ENCODE data around the gene CLDN11.

CLDN11 gene

DNA sequence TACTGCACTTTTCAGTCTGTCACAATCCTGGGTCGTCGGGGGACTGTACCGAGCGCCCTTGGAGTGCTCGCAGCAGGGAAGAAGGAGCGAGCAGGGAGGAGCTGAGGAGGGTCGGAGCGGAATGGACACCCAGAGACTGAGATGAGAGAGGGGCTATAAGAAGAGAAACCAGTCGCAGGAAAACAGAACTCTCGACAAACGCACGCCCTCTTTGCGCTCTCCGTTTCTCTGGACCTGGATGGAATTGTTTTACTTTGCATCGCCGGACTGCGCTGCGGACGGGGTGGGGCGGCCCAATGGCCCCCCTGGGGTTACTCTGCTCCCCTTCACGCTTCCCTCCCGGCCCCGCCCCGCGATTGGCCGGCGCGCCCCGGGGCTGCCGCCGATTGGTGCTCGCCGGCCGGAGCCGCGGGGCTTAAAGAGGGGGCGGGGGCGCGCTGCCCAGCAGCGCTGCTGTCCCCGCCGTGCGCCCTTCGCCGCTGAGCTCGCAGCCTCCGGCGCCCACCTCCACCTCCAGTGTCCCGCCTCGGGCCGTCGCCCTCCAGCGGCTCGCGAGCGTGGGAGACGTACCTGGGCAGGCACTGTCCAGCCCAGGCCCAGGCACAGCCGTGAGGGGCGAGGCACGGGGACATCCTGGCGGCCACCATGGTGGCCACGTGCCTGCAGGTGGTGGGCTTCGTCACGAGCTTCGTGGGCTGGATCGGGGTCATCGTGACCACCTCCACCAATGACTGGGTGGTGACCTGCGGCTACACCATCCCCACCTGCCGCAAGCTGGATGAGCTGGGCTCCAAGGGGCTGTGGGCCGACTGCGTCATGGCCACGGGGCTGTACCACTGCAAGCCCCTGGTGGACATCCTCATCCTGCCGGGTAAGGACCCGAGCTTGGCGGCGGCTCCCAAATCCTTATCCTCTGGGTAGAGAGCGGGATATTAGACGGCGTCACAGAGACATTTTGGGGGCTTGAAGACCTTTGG is at the start of gene CLDN11:
CLDN11 (plus strand) TSS at position 447 of the 977 bp plus-strand sequence; CDS start at position 646, 199 bp downstream.
- peak; percentile 97 for DNase-seq

GRCh38 chr3:170368921-170369320 is 49.7 kb upstream of the CLDN11 start:
- no peak for DNase-seq

GRCh38 chr3:170372190-170372879 is 46.3 kb upstream of the CLDN11 start:
- DNase-seq: peak; percentile 56

- DNase-seq: no peak
Measured at GRCh38 chr3:170383567-170383966, 35.1 kb upstream of the CLDN11 start.

DNA sequence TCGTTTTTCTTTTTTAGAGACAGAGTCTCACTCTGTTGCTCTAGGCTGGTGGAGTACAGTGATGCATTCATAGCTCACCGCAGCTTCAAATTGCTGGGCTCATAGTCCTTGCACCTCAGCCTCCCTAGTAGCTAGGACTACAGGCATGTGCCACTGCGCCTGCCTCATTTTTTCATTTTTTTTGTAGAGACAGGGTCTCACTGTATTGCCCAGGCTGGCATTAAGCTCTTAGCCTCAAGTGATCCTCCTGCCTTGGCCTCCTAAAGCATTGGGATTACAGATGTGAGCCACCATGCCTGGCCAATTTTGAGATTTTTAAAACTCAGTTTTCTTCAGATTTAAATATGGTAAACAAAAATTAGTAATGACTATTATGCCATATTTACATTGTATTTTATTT is 32.2 kb upstream of the CLDN11 start:
- no peak for DNase-seq

- no peak for DNase-seq
Measured at GRCh38 chr3:170387950-170388349, 30.7 kb upstream of the CLDN11 start.

DNA sequence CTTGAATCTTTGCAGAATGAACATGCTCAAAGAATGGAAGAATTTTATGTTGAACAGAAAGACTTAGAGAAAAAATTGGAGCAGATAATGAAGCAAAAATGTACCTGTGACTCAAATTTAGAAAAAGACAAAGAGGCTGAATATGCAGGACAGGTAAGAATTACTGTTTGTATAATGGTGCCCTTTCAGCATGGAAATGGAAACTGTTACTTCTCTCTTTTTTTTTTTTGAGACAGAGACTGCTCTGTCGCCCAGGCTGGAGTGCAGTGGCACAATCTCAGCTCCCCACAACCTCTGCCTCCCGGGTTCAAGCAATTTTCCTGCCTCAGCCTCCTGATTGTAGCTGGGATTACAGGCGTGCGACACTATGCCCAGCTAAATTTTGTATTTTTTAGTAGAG is 27.6 kb upstream of the CLDN11 start:
- no peak for DNase-seq

- peak; percentile 34 for DNase-seq
Measured at GRCh38 chr3:170397685-170398084, 21.0 kb upstream of the CLDN11 start.

DNA sequence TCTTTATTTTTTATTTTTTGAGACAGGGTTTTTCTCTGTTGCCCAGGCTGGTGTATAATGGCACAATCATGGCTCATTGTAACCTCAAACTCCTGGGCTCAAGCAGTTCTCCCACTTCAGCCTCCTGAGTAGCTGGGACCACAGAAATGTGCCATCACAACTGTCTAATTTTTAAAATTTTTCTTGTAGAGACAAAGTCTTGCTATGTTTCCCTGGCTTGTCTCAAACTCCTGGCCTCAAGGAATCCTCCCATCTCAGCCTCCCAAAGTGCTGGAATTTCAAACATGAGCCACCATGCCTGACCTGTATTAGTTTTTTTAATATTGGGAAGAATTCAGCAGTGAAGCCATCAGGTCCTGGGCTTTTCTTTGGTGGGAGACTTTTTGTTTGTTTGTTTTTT is 13.6 kb upstream of the CLDN11 start:
- DNase-seq: no peak

DNA sequence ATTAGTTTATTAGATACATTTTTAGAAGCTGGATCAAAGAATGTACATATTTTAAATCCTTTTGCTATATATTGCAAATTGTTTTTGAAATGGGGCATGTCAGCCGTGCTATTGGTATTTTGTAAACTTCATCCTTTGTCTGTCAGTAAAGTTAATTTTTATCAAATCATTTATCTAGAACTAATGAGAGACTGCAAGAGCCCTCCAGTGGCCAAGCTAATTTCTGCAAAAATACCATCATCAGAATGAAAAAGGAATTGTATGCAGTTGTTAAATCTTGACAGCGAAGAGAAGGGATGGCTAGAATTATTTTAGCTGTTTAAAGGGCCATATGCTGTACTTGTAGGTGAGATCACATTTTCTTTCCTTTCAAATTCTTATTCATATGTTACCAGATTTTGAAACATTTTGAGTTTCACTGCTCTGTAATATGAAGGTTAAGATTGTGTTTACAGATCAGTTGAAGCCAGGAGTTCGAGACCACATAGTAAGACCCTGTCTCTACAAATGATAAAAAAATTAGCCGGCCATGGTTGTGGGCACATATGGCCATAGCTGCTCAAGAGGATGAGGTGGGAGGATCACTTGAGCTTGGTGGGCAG is 8.1 kb upstream of the CLDN11 start:
- peak; percentile 68 for DNase-seq

DNA sequence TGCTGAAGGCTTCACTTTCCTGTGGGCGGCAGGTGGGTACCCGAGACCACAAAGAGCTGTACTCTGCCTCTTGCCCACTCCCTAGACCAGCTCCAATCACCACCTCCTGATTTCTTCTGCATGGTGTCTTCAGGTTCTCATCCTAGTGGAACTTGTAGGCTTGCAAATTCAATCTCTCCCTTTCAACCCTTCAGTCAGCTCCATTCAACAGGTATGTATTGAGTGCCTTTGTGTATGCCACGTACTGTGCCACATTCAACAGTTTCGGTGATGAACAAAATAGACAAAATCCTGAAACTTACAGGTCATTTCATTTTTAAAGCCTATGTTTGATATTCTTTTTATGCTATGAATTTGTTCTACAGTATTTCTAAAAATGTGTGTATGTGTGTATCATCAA is 5.4 kb upstream of the CLDN11 start:
- DNase-seq: no peak

- peak; percentile 87 for DNase-seq
Measured at GRCh38 chr3:170414202-170414663, 4.4 kb upstream of the CLDN11 start.

DNA sequence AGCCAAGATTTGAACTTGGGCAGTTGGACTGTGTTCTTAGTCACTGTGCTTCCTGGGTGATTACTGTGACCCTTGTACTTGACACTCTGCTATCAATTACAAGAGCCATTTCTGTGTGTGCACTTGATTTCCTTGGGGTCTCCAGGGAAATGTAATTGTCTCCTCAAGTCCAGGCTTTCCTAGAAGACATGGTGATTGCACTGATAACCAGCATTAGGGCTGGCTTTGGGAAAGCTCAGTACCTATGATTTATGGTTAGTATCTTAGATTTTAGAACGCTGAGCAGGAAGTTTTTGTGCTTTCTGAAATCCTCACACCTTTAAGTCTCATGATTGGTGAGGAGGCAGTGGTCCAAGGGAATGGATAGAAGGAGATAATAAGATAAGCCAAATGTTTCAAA is 1.6 kb upstream of the CLDN11 start:
- peak; percentile 72 for DNase-seq

DNA sequence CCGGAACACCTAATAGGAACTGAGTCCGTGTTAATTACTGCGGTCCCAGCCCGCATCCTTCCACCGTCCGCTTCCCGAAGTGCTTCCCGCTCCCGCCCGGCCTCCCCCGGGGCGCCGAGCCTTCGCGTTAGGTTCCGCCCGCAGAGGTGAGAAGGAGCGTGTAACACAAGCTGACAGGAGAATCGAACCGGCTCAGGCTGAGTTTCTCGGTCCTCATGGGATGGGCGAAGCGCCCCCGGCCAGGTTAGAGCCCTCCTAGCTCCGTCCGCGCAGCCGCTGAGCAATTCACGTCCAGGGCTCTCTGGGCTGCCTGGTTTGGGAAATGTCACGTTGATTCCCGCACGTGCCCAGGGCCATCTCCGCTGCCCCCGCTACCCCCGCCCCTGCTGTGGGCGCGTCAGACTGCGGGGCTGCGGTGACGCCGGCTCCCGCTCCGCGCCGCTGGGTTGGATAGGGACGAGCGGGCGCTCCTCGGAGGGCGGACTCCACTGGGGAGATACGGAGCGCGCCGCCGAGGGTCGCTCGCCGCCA is 954 bp downstream of the CLDN11 start:
- peak; percentile 42 for DNase-seq

GRCh38 chr3:170420307-170420821 is 1.7 kb downstream of the CLDN11 start:
- peak; percentile 21 for DNase-seq

GRCh38 chr3:170421111-170421641 is 2.5 kb downstream of the CLDN11 start:
- DNase-seq: peak; percentile 42

DNA sequence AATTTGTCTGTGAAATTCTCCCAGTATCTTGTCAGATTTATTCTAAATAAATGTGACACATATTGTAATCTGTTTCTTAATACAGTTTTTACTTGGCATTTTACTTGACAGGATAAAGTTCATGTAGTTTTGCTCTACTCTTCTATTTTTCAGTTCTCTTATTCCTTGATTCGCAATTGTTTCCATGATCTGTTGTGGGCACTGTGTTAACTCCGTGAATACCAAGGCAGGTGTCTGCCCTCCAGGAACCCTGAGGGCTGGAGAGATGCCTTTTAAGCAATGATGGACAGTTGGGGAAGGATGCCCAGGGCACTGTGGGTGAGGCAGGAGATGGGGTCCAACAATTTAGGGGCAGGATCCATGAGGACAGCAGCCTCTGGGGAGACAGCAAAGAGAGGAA is 3.1 kb downstream of the CLDN11 start:
- no peak for DNase-seq

DNA sequence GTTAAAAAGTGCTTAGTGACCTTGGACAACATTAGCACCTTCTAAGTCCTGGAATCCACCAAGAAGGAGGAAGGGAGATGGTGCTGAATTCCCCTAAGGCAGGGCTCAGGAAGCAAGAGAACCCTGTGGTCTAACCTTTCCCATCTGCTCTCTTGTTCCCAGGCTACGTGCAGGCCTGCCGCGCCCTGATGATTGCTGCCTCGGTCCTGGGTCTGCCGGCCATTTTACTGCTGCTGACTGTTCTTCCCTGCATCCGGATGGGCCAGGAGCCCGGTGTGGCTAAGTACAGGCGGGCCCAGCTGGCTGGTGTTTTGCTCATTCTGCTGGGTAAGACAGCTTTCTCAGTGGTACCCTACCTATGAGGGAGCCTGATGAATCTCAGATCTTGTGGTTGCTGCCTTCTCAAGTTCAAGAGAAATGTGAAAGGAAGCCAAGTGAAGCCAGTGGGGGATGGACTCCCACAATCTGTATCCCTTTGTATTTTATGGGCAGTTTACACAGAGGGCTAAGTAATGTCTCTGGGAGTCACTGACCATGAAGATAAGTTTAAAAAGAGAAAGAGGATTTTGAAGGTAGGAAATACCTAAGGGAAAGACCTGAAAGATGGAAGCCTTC is 4.4 kb downstream of the CLDN11 start:
- no peak for DNase-seq

DNA sequence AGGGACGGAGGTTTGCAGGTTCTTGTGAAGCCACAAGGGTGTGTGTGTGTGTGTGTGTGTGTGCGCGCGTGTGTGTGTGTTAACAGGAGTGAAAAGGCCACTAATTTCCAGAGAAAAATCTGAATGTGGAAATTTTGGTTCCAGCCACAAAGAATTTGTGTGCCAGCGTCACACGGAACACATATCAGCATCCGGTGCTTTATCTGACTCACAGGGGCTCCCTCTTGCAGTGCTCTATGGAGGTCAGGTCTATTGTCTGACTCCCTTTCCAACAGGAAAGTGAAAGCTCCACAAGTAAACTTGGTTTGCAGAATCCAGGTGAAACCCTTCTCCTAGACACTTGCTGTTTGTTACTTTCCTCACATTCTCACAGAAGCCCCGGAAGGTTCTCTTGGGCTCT is 6.2 kb downstream of the CLDN11 start:
- no peak for DNase-seq

DNA sequence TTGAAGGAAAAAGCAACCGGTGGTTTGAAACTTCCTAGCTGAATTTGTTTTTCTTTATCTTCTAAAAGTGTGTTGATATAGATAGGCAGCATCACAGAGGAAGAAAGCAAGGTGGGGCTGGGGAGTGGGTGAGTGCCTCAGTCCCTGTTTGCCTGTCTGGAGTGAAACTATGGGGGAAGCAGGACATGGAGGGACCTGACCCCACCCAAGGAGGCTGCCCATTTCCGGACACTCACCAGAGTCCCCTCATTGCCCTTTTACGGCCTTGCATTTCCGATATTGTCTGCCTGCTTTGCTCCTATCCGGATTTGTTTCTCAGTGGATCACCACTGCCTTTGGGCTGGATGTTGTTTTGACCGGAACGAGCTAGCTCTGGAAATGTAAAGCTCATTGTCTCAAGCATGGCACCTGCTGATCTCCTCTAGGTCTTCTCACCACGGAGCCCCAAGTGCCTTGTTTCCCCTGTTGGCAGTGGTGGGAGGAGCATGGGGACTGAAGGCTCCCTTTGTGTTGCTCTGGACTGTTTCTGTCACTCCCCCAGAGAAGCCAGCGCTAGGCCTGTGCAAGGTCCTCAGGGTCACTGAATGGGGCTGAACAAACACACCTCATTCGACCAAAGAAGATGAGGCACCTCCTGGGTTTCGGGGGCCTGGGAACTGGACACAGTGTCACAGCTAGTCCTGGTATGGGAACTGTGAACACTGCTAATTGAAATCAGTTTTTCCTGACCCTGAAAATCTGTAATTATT is 7.0 kb downstream of the CLDN11 start:
- DNase-seq: peak; percentile 14

GRCh38 chr3:170426240-170426797 is 7.7 kb downstream of the CLDN11 start:
- no peak for DNase-seq

Data from NCI-H69 (cell line).